ENCODE results near the gene APBA2. TPM values are rescaled to one million over a fixed set of nuclear protein-coding genes. Genes with fewer than 3 reads are reported as not detected.

APBA2 gene
- total RNA-seq, 1 experiment from 2014 or later: 0.31 TPM

- no peak for ATAC-seq
- POLR2A ChIA-PET: no interaction called here
- H3K27ac ChIP-seq (ENCODE audit: low read length): no peak overlapping the region
- intact Hi-C loops (cut with micrococcal nuclease; ENCODE audit: unreplicated experiment): no loop called here
- no peak; the same call in 1 of the 2 replicates for TF ChIP-seq CTCF (IDR thresholded peaks at IDR 0.05)
- no peak for TF ChIP-seq POLR2AphosphoS5 (IDR thresholded peaks at IDR 0.05; ENCODE audit: low read depth, low read length)
- TF ChIP-seq, protein P1, sequence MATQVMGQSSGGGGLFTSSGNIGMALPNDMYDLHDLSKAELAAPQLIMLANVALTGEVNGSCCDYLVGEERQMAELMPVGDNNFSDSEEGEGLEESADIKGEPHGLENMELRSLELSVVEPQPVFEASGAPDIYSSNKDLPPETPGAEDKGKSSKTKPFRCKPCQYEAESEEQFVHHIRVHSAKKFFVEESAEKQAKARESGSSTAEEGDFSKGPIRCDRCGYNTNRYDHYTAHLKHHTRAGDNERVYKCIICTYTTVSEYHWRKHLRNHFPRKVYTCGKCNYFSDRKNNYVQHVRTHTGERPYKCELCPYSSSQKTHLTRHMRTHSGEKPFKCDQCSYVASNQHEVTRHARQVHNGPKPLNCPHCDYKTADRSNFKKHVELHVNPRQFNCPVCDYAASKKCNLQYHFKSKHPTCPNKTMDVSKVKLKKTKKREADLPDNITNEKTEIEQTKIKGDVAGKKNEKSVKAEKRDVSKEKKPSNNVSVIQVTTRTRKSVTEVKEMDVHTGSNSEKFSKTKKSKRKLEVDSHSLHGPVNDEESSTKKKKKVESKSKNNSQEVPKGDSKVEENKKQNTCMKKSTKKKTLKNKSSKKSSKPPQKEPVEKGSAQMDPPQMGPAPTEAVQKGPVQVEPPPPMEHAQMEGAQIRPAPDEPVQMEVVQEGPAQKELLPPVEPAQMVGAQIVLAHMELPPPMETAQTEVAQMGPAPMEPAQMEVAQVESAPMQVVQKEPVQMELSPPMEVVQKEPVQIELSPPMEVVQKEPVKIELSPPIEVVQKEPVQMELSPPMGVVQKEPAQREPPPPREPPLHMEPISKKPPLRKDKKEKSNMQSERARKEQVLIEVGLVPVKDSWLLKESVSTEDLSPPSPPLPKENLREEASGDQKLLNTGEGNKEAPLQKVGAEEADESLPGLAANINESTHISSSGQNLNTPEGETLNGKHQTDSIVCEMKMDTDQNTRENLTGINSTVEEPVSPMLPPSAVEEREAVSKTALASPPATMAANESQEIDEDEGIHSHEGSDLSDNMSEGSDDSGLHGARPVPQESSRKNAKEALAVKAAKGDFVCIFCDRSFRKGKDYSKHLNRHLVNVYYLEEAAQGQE (IDR thresholded peaks at IDR 0.05; ENCODE audit: insufficient read depth in 1 of 2, low read depth in 2 of 2, low read length in 1 of 2): no peak
- TF ChIP-seq TCF7L2 (IDR thresholded peaks at IDR 0.05; ENCODE audit: low read depth, low read length): no peak
- no peak for TF ChIP-seq SIN3A (IDR thresholded peaks at IDR 0.05; ENCODE audit: borderline replicate concordance, insufficient read depth, low read depth, low read length)
- no peaks in the 10 kb centered on the region for H3K36me3 ChIP-seq (ENCODE audit: control insufficient read depth, insufficient read depth, low read length)
- CTCF ChIA-PET: no interaction called here
- no peaks in the 10 kb centered on the region for H3K9me3 ChIP-seq (ENCODE audit: control insufficient read depth, insufficient read depth, low read depth, low read length)
- H3K4me1 ChIP-seq (ENCODE audit: control insufficient read depth, insufficient read depth, low read length): no peaks in the 10 kb centered on the region; the same call in 1 of the 2 replicates
- no TSS peak for BruUV-seq (replicated peaks)
- no peak for DNase-seq (ENCODE audit: low read depth, low spot score)
- in situ Hi-C loops (cut with HindIII; ENCODE audit: low pct_unique_long_range_greater_than_20kb, low sequenced_read_pairs): no loop called here
- no peak overlapping the region for H3K4me3 ChIP-seq (ENCODE audit: low read depth in 2 of 2, low read length in 2 of 2)
- no peaks in the 10 kb centered on the region for H3K27me3 ChIP-seq (ENCODE audit: control insufficient read depth, insufficient read depth, low read length)
Measured at GRCh38 chr15:29115093-29115991, 229.6 kb downstream of the APBA2 start.

- Histone ChIP-seq H3K4me3 (ENCODE audit: low read depth in 2 of 2, low read length in 2 of 2) (no peak overlapping the region), H3K4me1 (ENCODE audit: control insufficient read depth, insufficient read depth, low read length) (no peaks in the 10 kb centered on the region; the same call in 1 of the 2 replicates), H3K27me3 (ENCODE audit: control insufficient read depth, insufficient read depth, low read length) (no peaks in the 10 kb centered on the region), H3K9me3 (ENCODE audit: control insufficient read depth, insufficient read depth, low read depth, low read length) (no peaks in the 10 kb centered on the region), H3K27ac (ENCODE audit: low read length) (no peak overlapping the region), H3K36me3 (ENCODE audit: control insufficient read depth, insufficient read depth, low read length) (no peaks in the 10 kb centered on the region)
- ChIA-PET POLR2A (no interaction called here), CTCF (interaction anchor here (0.9 kb wide), 1 partner anchor 13 kb away, joined by 3 read pairs; no protein-coding TSS in a partner anchor)
- DNase-seq (ENCODE audit: low read depth, low spot score) (no peak), ATAC-seq (no peak)
- TF ChIP-seq CTCF (IDR thresholded peaks at IDR 0.05): no peak
- no peak for TF ChIP-seq TCF7L2 (IDR thresholded peaks at IDR 0.05; ENCODE audit: low read depth, low read length)
- no peak for TF ChIP-seq SIN3A (IDR thresholded peaks at IDR 0.05; ENCODE audit: borderline replicate concordance, insufficient read depth, low read depth, low read length)
- TF ChIP-seq POLR2AphosphoS5 (IDR thresholded peaks at IDR 0.05; ENCODE audit: low read depth, low read length): no peak
- TF ChIP-seq, protein P1 (IDR thresholded peaks at IDR 0.05; ENCODE audit: insufficient read depth in 1 of 2, low read depth in 2 of 2, low read length in 1 of 2): no peak
- in situ Hi-C loops (cut with HindIII; ENCODE audit: low pct_unique_long_range_greater_than_20kb, low sequenced_read_pairs) (no loop called here), intact Hi-C loops (cut with micrococcal nuclease; ENCODE audit: unreplicated experiment) (no loop called here)
- no TSS peak for BruUV-seq (replicated peaks)
Measured at GRCh38 chr15:29116970-29117700, 231.4 kb downstream of the APBA2 start.
